Retinal pigment epithelial cell (primary cell): ENCODE results near the gene GLT1D1.

Experiments
- DNase-seq: peaks from one replicate; pipeline ENCODE4 v3.0.0-alpha.2; 2010; ENCODE audit warnings: low read depth
- H3K4me3 ChIP-seq: 2 replicates; pipeline ENCODE4 v1.5.1; 2011; ENCODE audit warnings: mild to moderate bottlenecking, low read length, control low read depth, moderate library complexity
- CTCF ChIP-seq: conservative IDR thresholded peaks from 2 replicates; pipeline ENCODE4 v1.5.1; 2011; ENCODE audit warnings: low read depth, low read length, control low read depth, inconsistent platforms

The GLT1D1 gene

GRCh38 chr12:128816643-128816920, 36.7 kb upstream of the GLT1D1 start:
- TF ChIP-seq CTCF = no peak
- H3K4me3 ChIP-seq = no peak overlapping the region
- DNase-seq = no peak

- H3K4me3 ChIP-seq = no peak overlapping the region
- peak; percentile 94 for DNase-seq
- no peak for TF ChIP-seq CTCF
These were observed 35.9 kb upstream of the GLT1D1 start for GRCh38 chr12:128817111-128818015.

- H3K4me3 ChIP-seq = no peak overlapping the region
- peak; percentile 64 for DNase-seq
- TF ChIP-seq CTCF = no peak
These were observed 34.9 kb upstream of the GLT1D1 start for GRCh38 chr12:128818065-128819022.

GRCh38 chr12:128819293-128820144, 33.8 kb upstream of the GLT1D1 start:
- DNase-seq = no peak
- H3K4me3 ChIP-seq = no peak overlapping the region
- TF ChIP-seq CTCF = no peak

GRCh38 chr12:128820253-128820652, 33.0 kb upstream of the GLT1D1 start:
- H3K4me3 ChIP-seq = no peak overlapping the region
- no peak for DNase-seq
- no peak for TF ChIP-seq CTCF

GRCh38 chr12:128820723-128821432, 32.4 kb upstream of the GLT1D1 start:
- DNase-seq = no peak
- no peak overlapping the region for H3K4me3 ChIP-seq

More at GRCh38 chr12:128820723-128821432, 32.4 kb upstream of the GLT1D1 start:
- no peak for TF ChIP-seq CTCF
